ENCODE measurements around the gene DYNLRB1.
A peak's percentile ranks its signal among the peaks of the same experiment; 100 is the strongest.
"Not testable (repeated sequence)": the region's sequence is repeated elsewhere in the genome, so short reads cannot be mapped to it uniquely, and the experiment has no call there.

The DYNLRB1 gene

DNA sequence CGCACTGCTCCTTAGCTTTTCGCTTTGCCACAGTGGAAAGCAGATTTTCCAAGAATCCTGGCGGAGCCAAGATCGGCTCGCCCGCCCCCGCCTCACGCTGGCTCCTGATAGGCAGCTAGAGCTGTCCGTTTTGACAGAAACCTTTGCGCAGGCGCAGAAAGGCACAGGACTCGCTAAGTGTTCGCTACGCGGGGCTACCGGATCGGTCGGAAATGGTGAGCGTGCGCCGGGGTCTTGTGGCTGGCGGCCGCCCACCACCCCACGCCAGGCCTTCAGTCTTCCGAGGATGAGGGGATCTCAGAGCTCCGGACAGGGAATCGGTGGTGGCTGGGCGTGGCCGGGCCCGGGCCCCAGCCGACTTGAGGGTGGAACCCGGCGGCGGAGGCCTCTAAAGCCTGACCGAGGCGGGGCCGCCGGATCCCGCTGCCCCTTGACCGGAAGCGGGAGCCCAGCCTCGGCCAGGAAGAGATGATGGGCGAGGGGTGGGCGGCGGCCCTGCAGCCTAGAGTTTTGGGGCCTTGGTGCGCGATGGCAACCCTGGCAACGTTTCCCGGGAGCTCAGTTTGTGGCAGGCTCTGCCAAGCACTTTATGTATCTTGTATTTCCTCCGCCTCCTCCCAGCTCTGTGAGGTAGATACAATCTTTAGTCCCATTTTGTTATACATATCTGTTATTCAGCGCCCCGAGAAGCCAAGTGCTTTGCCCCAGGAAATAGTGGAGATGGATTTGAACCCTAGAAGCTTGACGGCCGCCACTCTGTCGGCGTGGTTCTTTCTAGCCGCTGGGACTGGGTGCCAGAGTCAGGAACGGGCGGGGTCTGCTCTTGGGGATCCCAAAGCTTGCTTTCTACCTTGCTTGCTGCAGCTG lies at the start of gene DYNLRB1:
TSS of gene DYNLRB1 (plus strand) at position 176 of the 867 bp plus-strand sequence. CDS start at position 213, 37 bp downstream.
- peak; percentile 92 to 94 for DNase-seq (ENCODE audit: low read depth in 2 of 2)

DNA sequence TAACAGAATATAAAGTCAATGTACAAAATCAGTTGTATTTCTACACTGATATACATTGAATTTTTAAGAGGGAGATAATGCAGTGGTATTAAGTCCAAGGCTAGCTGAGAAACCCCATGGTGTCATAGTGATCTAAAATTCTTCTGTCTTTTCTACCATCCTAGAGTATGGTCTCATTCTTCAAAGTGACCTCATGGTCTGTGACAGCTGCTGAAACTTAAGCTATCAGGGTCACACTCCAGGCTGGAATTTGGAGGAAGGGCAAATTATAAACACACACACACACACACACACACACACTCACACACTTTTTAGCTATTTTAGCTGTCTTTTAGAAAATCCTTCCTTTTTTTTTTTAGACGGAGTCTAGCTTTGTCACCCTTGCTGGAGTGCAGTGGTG lies 47.3 kb upstream of the DYNLRB1 start:
- DNase-seq (ENCODE audit: low read depth in 2 of 2): no peak

DNA sequence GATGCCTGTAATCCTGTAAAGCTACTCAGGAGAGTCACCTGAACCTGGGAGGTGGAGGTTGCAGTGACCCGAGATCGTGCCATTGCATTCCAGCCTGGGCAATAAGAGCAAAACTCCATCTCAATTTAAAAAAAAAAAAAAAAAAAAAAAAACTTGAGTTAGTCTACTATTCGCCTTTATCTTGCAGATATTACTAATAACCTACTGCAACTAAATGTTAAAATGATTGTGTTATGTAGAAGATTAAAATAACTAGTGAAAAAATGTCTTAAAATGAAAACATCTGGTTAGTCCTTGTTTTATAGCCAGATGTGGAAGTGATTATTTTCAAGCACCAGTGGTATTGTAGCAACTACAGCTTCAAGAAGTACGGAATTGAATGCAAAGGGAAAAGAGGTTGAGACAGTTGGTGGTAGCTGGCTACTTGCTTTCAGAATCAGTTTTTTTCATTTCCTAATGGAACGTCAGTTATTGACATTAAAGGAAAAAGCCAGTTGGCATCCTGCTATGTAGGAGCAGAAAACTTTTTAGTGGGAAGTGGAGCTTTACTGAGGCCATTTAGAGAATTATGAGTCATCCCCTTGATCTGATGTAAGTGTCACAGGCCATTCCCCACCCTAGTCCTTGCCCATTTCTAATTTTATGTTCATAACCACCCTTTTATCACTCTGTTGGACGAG lies 43.8 kb upstream of the DYNLRB1 start:
- no peak for DNase-seq (ENCODE audit: low read depth in 2 of 2)

DNA sequence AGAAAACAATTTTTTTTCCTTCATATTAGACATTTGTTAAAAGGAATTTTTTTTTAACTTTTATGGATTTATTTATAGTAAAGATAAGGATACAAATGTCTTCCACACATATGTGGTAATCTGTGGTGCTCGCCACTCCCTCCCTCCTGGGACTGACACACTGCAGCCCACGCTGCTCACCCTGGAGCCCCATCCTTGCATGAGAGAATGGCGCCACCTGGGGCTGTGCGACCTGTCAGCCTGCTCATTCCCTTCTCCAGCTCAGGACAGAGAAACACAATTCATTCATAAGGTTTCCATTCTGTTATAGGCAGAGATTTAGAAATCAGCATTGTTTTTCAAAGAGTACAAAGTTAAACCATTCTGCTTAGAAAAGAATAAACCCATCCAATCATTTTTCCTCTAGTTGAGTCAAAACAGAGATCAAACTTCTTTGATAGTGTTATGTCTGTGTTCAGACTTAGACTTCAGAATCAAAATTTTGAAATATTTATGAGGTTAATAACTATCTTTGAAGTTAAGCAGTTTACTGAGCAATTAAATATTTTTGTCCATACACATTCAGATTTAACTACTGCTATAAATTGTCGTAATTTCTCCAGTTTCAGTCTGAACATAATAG lies 42.8 kb upstream of the DYNLRB1 start:
- peak in 1 of 2 donors; percentile 25 for DNase-seq (ENCODE audit: low read depth in 2 of 2)

DNA sequence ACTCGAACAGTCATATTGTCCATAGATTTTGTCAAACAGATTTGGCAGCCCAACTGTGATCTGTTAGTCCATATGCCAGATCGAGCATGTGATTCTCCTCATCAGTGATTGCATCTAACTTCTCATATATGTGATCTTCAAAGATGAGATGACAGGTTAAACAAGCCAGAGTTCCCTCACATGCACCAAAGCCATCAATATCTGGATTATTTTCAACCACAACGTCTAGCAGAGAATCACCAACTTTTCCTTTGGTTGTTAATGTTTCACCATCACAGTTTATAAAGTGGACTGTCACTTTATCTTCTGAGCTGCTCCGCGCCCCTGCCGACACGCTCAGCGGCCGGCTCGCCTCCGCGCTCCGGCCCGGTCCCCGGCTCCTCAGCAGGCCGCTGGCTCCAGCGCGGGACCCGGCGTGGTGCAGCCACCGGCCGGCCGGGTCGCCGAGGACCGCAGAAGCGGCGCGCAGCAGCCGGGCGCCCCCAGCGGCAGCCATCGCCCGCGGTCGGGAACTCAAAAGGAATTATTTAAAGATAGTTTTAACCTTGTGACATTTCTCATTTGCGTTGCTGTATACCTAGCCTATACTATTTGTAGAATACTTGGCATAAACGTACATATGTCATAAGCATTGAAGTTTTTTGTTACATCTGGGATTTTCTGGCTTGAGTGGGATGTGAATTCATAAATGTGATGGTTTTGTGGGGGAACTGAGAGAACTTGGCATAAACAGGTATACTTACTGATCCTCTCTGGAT lies 40.1 kb upstream of the DYNLRB1 start:
- no peak for DNase-seq (ENCODE audit: low read depth in 2 of 2)

DNA sequence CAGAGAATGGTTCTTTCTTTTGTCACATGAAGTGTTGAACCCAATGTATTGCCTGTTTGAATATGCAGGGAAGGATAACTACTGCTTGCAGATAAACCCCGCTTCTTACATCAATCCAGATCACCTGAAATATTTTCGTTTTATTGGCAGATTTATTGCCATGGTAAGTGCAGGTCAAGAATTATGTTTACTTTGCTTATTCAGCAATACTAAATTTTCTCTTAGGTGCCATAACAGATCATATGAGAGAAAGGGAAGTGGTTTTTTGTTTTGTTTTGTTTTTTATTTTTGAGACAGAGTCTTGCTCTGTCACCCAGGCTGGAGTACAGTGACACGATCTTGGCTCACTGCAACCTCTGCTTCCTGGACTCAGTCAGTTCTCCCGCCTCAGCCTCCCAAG lies 36.6 kb upstream of the DYNLRB1 start:
- no peak for DNase-seq (ENCODE audit: low read depth in 2 of 2)

DNA sequence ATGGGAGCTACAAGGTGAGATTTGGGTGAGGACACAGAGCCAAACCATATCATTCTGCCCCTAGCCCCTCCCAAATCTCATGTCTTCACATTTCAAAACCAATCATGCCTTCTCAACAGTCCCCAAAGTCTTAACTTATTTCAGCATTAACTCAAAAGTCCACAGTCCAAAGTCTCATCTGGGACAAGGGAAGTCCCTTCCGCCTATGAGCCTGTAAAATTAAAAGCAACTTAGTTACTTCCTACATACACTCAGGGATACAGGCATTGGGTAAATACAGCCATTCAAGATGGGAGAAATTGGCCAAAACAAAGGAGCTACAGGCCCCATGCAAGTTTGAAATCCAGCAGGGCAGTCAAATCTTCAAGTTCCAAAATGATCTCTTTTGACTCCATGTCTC lies 34.1 kb upstream of the DYNLRB1 start:
- not testable (repeated sequence) for DNase-seq (ENCODE audit: low read depth in 2 of 2)

DNA sequence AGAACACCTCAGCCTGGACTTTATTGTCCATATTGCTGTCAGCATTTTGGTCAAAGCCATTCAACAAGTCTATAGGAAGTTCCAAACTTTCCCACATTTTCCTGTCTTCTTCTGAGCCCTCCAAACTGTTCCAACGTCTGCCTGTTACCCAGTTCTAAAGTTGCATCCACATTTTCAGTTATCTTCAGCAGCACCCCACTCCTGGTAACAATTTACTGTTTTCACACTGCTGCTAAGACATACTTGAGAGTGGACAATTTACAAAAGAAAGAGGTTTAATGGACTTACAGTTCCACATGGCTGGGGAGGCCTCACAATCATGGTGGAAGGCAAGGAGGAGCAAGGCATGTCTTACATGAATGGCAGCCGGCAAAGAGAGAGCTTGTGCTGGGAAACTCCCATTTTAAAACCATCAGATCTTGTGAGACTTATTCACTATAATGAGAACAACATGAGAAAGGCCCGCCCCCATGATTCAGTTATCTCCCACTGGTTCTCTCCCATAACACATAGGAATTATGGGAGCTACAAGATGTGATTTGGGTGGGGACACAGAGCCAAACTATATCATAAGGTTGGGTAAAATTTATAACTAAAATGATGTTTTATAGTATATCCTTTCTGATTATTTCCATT lies 32.5 kb upstream of the DYNLRB1 start:
- DNase-seq (ENCODE audit: low read depth in 2 of 2): not testable (repeated sequence)

DNA sequence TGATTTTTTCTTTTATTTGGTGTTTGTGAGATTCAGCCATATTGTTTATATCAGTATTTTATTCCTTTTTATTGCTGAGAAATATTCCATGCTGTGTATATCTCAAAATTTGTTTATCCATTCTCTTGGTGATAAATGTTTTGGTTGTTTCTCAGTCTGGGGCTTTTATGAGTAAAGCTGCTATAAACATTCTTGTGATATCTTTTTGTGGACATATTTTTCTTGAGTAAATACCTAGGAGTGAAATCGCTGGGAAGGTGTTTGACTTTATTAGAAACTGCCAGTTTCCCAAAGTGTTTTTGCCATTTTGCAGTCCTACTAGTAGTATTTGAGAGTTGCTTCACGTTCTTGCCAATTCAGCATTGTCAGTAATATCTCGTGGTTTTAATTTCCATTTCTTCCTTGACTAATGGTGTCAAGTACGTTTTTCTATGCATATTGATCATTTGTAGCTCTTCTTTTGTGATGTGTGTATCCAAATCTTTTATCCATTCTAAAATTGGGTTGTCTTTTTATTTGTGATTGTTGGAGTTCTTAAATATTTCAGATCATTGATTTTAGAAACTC lies 31.1 kb upstream of the DYNLRB1 start:
- DNase-seq (ENCODE audit: low read depth in 2 of 2): no peak

DNA sequence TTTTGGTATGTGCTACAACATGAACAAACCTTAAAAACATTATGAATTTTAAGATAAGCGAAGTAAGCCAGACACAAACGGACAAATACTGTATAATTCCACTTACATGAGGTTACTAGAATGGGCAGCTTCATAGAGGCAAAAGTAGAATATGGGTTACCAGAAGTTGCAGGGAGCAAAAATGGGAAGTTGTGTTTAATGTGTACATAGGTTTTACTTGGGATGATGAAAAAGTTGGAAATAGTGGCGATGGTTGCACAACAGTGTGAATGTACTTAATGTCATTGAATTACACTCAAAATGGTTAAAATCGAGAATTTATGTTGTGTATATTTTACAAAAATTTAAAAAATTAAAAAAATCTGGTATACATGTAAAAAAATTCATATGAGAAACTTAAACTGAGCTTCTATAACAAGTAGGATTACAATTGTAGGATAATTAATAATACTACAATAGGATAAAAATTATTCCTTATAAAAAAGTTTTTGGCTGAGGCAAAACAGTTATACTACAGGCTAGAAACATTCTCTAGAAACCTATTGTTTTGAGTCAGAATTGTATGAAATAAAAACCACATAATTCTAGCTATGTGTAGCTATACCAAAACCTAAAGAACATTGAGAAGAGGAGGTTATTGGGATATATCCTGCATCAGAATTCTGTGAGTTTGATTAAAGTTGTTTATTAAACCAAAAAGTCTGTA lies 24.8 kb upstream of the DYNLRB1 start:
- no peak for DNase-seq (ENCODE audit: low read depth in 2 of 2)

DNA sequence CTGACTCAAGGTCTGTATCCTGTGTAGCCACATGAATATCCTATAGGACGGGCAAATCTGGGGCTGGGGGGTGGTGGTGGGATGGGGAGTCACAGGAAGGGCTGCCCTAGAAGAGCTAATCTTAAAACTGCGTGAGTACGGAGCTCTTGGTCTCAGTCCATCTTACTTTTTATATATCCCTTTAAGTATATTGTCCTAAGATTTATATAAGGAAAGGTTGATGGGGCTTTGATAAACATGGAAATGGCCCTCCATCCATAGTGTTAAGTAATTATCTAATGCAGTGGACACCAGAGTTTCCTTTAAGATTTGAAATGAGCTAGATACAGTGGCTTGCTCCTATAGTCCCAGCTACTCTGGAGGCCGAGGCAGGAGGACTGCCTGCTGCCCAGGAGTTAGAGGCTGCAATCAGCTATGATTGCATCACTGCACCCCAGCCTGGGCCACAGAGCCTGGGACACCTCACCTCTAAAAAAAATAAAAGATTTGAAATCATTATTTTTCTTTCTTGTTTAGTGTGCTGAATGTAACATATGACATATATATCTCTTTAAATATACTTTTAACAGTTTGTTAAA lies 24.2 kb upstream of the DYNLRB1 start:
- DNase-seq (ENCODE audit: low read depth in 2 of 2): no peak

DNA sequence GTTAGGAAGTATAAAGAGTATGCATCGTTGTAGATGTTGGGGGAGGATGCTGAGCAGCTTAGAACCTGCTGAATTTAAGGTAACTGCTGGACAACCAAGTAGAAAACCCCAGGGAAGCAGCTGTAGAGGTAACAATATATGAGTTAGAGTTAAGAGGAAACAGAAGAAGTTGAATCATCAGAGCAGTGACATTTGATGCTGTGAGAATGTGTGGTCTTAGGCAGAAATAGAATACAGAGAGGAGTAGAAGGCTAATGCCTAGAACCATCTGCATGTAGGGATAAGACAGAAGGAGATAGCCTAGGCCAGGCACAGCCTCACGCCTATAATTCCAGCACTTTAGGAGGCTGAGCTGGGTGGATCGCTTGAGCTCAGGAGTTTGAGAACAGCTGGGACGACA lies 22.6 kb upstream of the DYNLRB1 start:
- no peak for DNase-seq (ENCODE audit: low read depth in 2 of 2)

DNA sequence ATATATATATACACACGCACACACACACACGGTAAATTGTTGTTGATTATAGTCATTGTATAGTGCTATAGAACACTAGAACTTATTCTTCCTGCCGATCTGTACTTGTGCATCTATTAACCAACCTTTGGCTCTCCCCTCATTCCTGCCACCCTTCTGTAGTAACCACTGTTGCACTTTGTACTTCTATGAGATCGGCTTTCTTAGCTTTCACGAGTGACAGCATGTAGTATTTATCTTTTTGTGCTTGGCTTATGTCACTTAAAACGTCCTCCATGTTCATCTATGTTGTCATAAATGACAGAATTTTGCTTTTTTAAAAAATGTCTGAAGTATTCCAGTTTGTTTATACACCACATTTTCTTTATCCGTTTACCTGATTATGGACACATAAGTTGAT lies 20.9 kb upstream of the DYNLRB1 start:
- DNase-seq (ENCODE audit: low read depth in 2 of 2): no peak

DNA sequence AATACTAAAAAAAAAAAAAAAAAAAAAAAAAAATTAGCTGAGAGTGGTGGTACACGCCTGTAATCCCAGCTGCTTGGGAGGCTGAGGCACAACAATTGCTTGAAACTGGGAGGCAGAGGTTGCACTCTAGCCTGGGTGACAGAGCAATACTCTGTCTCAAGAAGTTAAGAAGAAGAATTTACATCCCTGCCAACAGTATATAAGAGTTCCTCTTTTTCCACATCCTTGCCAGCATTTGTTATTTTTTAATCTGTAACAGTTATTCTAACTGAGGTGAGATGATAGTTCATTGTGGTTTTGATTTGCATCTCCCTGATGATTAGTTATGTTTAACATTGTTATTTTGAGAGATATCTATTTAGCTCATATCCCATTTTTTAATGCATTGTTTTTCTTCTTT lies 20.3 kb upstream of the DYNLRB1 start:
- DNase-seq (ENCODE audit: low read depth in 2 of 2): no peak

DNA sequence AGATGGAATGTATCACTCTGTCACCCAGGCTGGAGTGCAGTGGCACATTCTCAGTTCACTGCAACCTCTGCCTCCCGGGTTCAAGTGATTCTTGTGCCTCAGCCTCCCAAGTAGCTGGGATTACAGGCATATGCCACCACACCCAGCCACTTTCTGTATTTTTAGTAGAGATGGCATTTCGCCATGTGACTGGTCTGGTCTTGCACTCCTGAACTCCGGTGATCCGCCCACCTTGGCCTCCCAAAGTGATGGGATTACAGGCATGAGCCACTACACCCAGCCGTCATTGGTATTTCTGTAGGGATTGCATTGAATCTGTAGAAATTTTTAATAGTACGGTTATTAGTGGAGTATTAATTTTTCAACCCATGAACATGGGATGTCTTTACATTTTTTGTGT lies 18.6 kb upstream of the DYNLRB1 start:
- DNase-seq (ENCODE audit: low read depth in 2 of 2): not testable (repeated sequence)

DNA sequence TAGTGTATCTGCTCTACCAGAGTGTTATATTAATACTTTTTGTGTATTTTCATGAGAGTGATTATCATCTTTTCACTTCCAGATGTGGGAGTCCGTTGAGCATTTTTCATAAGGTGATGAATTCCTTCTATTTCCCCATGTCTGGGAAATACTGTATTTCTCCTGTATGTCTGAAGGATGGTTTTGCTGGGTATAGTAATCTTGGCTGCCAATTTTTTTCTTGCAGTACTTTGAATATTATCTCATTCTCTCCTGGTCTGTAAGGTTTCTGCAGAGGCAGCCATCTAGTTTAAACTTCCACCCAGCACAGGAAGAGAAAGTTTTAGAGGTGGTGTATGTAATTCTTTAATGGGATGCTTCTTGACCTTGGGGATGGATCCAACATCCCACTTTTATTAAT lies 15.4 kb upstream of the DYNLRB1 start:
- no peak for DNase-seq (ENCODE audit: low read depth in 2 of 2)

DNA sequence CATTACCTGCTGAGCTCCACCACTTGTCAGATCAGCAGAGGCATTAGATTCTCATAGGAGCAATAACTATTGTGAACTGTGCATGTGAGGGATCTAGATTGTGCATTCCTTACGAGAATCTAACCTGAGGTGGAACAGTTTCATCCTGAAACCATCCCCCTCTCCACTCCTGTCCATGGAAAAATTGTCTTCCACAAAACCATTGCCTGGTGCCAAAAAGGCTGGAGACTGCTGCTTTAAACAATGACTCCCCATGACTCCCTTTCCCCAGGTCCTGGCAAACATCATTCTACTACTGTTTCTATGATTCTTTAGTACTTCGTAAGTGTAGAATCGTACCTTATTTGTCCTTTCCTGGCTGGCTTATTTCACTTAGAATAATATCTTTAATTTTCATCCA lies 9.7 kb upstream of the DYNLRB1 start:
- no peak for DNase-seq (ENCODE audit: low read depth in 2 of 2)

DNA sequence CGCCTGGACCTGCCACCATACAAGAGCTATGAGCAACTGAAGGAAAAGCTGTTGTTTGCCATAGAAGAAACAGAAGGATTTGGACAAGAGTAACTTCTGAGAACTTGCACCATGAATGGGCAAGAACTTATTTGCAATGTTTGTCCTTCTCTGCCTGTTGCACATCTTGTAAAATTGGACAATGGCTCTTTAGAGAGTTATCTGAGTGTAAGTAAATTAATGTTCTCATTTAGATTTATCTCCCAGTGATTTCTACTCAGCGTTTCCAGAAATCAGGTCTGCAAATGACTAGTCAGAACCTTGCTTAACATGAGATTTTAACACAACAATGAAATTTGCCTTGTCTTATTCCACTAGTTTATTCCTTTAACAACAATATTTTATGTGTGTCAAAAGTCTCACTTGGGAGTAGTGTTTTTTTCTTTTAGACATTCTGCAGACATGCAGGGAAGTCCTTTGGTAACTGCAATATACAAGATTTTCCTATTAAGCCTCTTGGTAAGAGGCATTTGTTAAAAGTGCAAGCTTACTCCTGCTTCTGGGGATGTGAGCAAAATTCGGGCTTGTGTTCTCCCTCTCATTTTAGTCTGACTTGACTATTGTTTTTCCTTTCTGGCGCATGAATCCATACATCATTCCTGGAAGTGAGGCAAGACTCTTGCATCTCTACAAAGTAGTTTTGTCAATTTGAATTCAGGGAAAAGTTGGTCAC lies 8.4 kb upstream of the DYNLRB1 start:
- DNase-seq (ENCODE audit: low read depth in 2 of 2): no peak

DNA sequence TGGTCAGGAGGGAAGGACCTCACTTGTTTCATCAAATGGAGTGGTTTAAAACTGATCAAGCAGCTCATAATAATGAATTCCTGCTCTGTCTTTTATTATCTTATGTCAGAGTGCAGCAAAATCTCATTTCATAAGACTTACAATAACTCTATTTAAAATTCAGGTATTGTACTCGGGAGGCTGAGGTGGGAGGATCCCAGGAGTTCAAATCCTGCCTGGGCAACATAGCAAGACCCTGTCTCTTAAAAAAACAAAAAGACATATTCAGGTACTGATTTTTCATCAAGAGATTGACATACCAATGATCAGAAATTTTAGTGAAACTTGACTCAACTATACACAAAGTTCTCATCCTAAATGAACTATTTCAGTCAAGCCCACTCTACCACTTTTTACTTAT lies 5.6 kb upstream of the DYNLRB1 start:
- no peak for DNase-seq (ENCODE audit: low read depth in 2 of 2)

DNA sequence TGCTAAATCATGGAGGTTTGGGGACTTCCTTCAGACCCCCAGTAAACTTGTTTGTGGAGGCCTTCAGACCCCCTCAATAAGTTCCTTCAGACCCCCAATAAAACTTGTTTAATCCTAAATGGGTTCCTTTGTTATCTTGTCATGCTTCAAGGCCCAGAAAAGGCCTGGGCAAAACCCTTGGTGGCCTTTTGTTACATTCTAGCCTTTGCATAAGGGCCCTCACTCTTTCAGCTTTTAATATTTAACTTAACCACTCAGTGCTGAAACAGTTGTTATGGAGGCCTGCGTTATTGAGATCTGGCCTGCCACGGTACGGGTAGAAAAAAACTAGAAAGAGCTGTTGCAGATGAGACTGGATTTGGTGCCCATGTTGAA lies 4.3 kb upstream of the DYNLRB1 start:
- DNase-seq (ENCODE audit: low read depth in 2 of 2): no peak

All from stimulated activated CD4-positive, alpha-beta T cell treated with anti-CD3 and anti-CD28 coated beads, Interleukin-15, amount 100 ng/mL, for 48 hours (primary cell).